ENCODE measurements around the gene ZNF582.
"Not testable (repeated sequence)": the region's sequence is repeated elsewhere in the genome, so short reads cannot be mapped to it uniquely, and the experiment has no call there.

The ZNF582 gene

DNA sequence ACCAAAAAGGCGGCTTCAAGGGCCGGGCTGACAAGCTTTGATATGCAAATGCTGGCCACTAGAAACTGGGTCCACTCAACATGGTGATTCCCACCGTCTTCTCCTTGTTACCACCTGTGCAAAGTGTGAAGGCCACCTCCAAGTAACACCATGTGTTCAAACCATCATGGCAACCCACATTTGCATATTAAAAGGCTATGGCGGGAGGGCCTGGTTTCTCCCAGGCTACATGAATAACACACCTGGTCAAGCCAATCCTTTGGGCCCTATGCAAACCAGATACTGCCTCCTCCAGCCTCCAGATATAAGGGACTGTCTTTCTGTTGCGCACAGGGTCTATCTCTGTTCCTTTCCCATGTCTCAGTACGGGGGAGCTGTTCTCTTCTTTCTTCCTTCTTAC, 42.1 kb downstream of the ZNF582 start:
- TF ChIP-seq, protein P1, sequence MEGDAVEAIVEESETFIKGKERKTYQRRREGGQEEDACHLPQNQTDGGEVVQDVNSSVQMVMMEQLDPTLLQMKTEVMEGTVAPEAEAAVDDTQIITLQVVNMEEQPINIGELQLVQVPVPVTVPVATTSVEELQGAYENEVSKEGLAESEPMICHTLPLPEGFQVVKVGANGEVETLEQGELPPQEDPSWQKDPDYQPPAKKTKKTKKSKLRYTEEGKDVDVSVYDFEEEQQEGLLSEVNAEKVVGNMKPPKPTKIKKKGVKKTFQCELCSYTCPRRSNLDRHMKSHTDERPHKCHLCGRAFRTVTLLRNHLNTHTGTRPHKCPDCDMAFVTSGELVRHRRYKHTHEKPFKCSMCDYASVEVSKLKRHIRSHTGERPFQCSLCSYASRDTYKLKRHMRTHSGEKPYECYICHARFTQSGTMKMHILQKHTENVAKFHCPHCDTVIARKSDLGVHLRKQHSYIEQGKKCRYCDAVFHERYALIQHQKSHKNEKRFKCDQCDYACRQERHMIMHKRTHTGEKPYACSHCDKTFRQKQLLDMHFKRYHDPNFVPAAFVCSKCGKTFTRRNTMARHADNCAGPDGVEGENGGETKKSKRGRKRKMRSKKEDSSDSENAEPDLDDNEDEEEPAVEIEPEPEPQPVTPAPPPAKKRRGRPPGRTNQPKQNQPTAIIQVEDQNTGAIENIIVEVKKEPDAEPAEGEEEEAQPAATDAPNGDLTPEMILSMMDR (IDR thresholded peaks at IDR 0.05; ENCODE audit: borderline replicate concordance, insufficient read depth, low read depth, low read length) = no peak

DNA sequence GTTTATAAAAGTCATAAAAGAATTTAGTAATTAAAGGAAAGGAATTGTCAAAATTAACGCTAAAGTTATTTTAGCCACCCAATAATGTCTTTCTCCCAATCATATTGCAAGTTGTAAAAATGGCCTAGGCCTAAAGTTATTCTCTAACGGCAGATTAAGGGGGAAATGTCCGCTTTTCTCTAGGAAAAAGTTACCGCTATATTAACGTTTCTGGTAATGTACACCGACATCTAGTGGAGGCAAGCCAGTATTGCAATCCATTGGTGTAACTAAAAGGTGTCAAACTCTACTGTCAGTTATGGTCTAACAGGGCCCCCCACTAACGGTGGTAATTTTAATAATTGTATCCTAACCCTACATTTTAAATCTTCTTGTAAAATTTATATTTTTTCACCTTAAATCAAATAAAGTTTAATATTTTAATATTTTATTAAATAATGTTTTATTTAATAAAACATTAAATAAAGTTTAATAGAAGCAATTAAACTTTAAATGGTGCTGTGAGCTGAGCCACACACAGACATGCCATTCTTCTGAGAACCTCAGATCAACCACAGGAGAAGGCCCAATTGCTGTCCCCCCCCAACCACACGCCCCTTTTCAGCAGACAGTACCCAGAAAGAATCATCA, 42.8 kb downstream of the ZNF582 start:
- no peak overlapping the region for H3K4me3 ChIP-seq (ENCODE audit: low read depth, low read length)
- TF ChIP-seq, protein P1 (IDR thresholded peaks at IDR 0.05; ENCODE audit: borderline replicate concordance, insufficient read depth, low read depth, low read length) = peak; percentile 77

More for the DNA sequence above, 42.1 kb downstream of the ZNF582 start:
- H3K4me3 ChIP-seq (ENCODE audit: low read depth, low read length) = no peak overlapping the region

DNA sequence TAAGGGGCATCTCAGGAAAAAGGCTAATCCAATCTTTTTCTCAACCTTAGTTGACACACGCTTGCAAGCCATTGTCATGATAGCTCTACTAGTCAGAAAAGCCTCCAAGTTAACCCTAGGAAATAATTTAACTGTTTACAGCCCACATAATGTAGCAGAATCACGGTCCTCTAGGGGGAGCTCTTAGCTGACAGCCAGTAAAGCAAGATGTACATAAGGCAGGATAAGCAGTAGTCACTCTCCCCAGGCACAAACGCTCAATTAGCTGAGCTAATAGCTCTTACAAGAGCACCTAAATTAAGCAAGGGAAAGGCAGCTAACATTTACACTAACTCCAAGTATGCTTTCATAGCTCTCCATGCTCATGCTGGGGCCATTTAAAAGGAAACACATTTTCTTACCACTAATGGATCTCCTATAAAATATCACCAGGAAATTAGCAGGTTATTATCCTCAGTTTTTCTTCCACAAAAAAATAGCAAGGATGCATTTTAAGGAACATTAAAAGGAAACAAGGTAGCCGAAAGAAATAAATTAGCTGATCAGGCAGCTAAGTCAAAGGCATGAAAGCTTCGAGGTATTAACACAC, 45.0 kb downstream of the ZNF582 start:
- TF ChIP-seq, protein P1 (IDR thresholded peaks at IDR 0.05; ENCODE audit: borderline replicate concordance, insufficient read depth, low read depth, low read length) = peak; percentile 52; the same call in 1 of the 2 replicates
- no peak overlapping the region for H3K4me3 ChIP-seq (ENCODE audit: low read depth, low read length)

DNA sequence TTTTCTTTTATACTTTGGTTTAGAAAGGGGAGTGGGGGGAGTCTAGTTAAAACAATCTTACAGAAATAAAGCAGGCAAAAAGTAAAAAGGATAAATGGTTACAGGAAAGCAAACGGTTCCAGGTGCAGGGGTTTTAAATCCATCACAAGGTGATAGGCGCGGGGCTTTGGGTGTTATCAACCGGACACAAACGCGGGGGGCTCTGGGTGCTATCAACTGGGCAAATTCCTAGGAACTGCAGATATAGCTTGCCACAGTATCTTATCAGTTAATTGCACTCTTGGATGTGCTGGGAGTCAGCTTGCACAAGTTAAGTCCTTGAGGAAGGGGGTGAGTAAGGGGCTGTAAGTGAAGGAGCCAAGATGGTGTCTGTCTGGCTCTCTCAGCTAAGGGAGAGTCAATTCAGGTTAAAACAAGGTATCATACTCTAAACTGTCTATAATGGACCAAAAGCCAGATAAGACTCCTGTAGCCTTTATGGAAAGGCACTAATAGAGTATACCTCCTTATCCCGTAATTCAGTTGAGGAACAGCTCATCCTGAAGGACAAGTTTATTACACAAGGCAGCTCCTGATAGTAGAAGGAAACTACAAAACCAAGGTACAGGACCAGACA, 46.1 kb downstream of the ZNF582 start:
- H3K4me3 ChIP-seq (ENCODE audit: low read depth, low read length) = no peak overlapping the region
- TF ChIP-seq, protein P1 (IDR thresholded peaks at IDR 0.05; ENCODE audit: borderline replicate concordance, insufficient read depth, low read depth, low read length) = no peak

DNA sequence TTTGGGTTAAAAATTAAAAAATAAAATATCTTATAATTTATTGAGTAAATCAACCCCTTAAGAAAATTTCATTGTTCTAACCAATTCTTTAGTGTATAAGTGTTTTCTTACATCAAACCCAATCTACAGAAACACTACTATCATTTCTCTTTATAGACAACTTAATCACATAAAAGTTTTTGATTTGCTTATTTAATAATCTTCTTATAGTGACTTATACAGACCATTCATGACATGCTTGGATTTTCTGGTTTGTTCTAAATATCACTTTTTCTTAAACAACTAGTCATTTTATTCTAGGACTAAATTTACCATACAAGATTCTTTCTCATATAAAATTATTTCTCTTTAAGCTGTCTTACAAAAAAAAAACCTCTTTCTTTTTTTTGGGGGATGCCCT, 51.4 kb downstream of the ZNF582 start:
- TF ChIP-seq, protein P1 (IDR thresholded peaks at IDR 0.05; ENCODE audit: borderline replicate concordance, insufficient read depth, low read depth, low read length) = no peak
- no peak overlapping the region for H3K4me3 ChIP-seq (ENCODE audit: low read depth, low read length)

DNA sequence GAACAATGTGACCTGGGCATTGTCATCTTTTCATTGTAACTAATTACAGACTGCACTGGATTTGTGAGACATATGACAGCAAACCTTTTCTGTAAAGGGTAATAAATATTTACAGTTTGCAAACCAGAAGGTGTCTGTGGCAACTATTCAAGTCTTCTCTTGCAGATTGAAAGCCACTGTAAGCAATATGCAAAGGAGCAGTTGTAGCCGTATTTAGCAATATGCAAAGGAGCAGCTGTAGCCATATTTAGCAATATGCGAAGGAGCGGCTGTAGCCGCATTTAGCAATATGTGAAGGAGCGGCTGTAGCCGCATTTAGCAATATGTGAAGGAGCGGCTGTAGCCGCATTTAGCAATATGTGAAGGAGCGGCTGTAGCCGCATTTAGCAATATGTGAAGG, 54.3 kb downstream of the ZNF582 start:
- H3K4me3 ChIP-seq (ENCODE audit: low read depth, low read length) = not testable (repeated sequence)

DNA sequence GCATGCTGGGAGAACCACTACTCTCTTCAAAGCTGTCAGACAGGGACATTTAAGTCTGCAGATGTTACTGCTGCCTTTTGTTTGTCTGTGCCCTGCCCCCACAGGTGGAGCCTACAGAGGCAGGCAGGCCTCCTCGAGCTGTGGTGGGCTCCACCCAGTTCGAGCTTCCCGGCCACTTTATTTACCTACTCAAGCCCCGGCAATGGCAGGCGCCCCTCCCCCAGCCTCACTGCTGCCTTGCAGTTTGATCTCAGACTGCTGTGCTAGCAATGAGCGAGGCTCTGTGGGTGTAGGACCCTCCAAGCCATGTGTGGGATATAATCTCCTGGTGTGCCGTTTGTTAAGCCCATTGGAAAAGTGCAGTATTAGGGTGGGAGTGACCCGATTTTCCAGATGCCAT, 56.3 kb downstream of the ZNF582 start:
- H3K4me3 ChIP-seq (ENCODE audit: low read depth, low read length) = not testable (repeated sequence)

DNA sequence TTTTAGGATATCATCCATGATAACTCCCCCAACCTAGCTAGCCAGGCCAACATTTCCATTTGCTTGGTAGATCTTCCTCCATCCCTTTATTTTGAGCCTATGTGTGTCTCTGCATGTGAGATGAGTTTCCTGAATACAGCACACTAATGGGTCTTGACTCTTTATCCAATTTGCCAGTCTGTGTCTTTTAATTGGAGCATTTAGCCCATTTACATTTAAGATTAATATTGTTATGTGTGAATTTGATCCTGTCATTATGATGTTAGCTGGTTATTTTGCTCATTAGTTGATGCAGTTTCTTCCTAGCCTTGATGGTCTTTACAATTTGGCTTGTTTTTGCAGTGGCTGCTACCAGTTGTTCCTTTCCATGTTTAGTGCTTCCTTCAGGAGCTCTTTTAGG, 58.0 kb downstream of the ZNF582 start:
- H3K4me3 ChIP-seq (ENCODE audit: low read depth, low read length) = not testable (repeated sequence)

All from GM12875 (cell line).